ENCODE measurements around the gene INSIG2.

The INSIG2 gene

GRCh38 chr2:118088051-118089024, at the start of gene INSIG2:
Gene INSIG2 (plus strand): TSS chr2:118088471. CDS start chr2:118096557, 8,086 bp downstream.
- DNase-seq (ENCODE audit: low read depth), result peak; percentile 86
- H3K4me3 ChIP-seq (ENCODE audit: low read depth, low read length), result peak within 1 kb of the TSS; percentile 91
- in situ Hi-C loops (cut with HindIII; ENCODE audit: low sequenced_read_pairs), result no loop called here
- no peak for TF ChIP-seq CTCF (IDR thresholded peaks at IDR 0.05; ENCODE audit: low read depth, low read length, missing control alignments)

GRCh38 chr2:118040891-118041290, 47.4 kb upstream of the INSIG2 start:
- no peak for TF ChIP-seq CTCF (IDR thresholded peaks at IDR 0.05; ENCODE audit: low read depth, low read length, missing control alignments)
- no peak overlapping the region for H3K4me3 ChIP-seq (ENCODE audit: low read depth, low read length)
- in situ Hi-C loops (cut with HindIII; ENCODE audit: low sequenced_read_pairs), result no loop called here
- DNase-seq (ENCODE audit: low read depth), result no peak

GRCh38 chr2:118044103-118044716, 44.1 kb upstream of the INSIG2 start:
- TF ChIP-seq CTCF (IDR thresholded peaks at IDR 0.05; ENCODE audit: low read depth, low read length, missing control alignments), result no peak
- no peak overlapping the region for H3K4me3 ChIP-seq (ENCODE audit: low read depth, low read length)
- no peak for DNase-seq (ENCODE audit: low read depth)
- in situ Hi-C loops (cut with HindIII; ENCODE audit: low sequenced_read_pairs), result no loop called here

GRCh38 chr2:118044854-118045253, 43.4 kb upstream of the INSIG2 start:
- DNase-seq (ENCODE audit: low read depth), result no peak
- no peak overlapping the region for H3K4me3 ChIP-seq (ENCODE audit: low read depth, low read length)
- in situ Hi-C loops (cut with HindIII; ENCODE audit: low sequenced_read_pairs), result no loop called here
- no peak for TF ChIP-seq CTCF (IDR thresholded peaks at IDR 0.05; ENCODE audit: low read depth, low read length, missing control alignments)

GRCh38 chr2:118045286-118045685, 43.0 kb upstream of the INSIG2 start:
- in situ Hi-C loops (cut with HindIII; ENCODE audit: low sequenced_read_pairs), result no loop called here

More at GRCh38 chr2:118045286-118045685, 43.0 kb upstream of the INSIG2 start:
- no peak for TF ChIP-seq CTCF (IDR thresholded peaks at IDR 0.05; ENCODE audit: low read depth, low read length, missing control alignments)
- H3K4me3 ChIP-seq (ENCODE audit: low read depth, low read length), result no peak overlapping the region
- no peak for DNase-seq (ENCODE audit: low read depth)

Measured in astrocyte of the cerebellum (primary cell).